LNCaP clone FGC (cell line): Measurements from ENCODE around the gene RAD51B.

Experiments
- DNase-seq: peaks from one replicate; pipeline ENCODE4 v3.0.0-alpha.2; 2011; ENCODE audit warnings: low read depth
- H3K4me3 ChIP-seq: 2 replicates; pipeline ENCODE4 v1.5.1; 2011; ENCODE audit warnings: mild to moderate bottlenecking, low read depth, low read length, control low read depth
- CTCF ChIP-seq: IDR thresholded peaks from 2 replicates; pipeline ENCODE4 v1.5.1; 2012; ENCODE audit warnings: mild to moderate bottlenecking; ENCODE audit not compliant: control insufficient read depth, insufficient read depth; ENCODE audit errors: extremely low read depth

The RAD51B gene

GRCh38 chr14:68740788-68741476 lies 921.4 kb downstream of the RAD51B start:
- H3K4me3 ChIP-seq, result no peak overlapping the region
- no peak for TF ChIP-seq CTCF
- DNase-seq, result no peak

- DNase-seq, result no peak
- no peak for TF ChIP-seq CTCF
- no peak overlapping the region for H3K4me3 ChIP-seq
Measured at GRCh38 chr14:68741477-68741791, 921.9 kb downstream of the RAD51B start.

- no peak overlapping the region for H3K4me3 ChIP-seq
- TF ChIP-seq CTCF, result no peak
- no peak for DNase-seq
Measured at GRCh38 chr14:68741839-68742470, 922.4 kb downstream of the RAD51B start.

GRCh38 chr14:68744613-68745012 lies 925.0 kb downstream of the RAD51B start:
- no peak for DNase-seq
- no peak for TF ChIP-seq CTCF
- no peak overlapping the region for H3K4me3 ChIP-seq

- no peak overlapping the region for H3K4me3 ChIP-seq
- no peak for DNase-seq
- no peak for TF ChIP-seq CTCF
Measured at GRCh38 chr14:68747393-68747792, 927.8 kb downstream of the RAD51B start.

GRCh38 chr14:68748260-68748659 lies 928.7 kb downstream of the RAD51B start:
- no peak for TF ChIP-seq CTCF
- H3K4me3 ChIP-seq, result no peak overlapping the region
- DNase-seq, result no peak

GRCh38 chr14:68748691-68749090 lies 929.1 kb downstream of the RAD51B start:
- H3K4me3 ChIP-seq, result no peak overlapping the region
- no peak for DNase-seq
- no peak for TF ChIP-seq CTCF
